Gastrocnemius medialis (tissue), 4 donors: ENCODE measurements around the gene SCARB1.

Experiments
- POLR2A ChIP-seq, 2 donors: fragments of 450-650 bp; IDR thresholded peaks; one replicate each; pipeline ENCODE4 v1.6.1; 2017; ENCODE audit warnings: antibody characterized with exemption in 2 of 2, mild to moderate bottlenecking in 2 of 2, moderate library complexity in 2 of 2
- TF ChIP-seq, protein P1 (sequence below), 5 experiments: fragments of 450-650 bp in 3 of 5; fragments of 200-600 bp in 2 of 5; sonication (generic) in 2 of 5; IDR thresholded peaks in 4 of 5; conservative IDR thresholded peaks in 1 of 5; 1 replicate in 4 of 5; 2 replicates in 1 of 5; pipeline ENCODE4 v1.5.1; 2016 to 2019; ENCODE audit warnings: antibody characterized with exemption in 5 of 5, mild to moderate bottlenecking in 3 of 5, moderate library complexity in 3 of 5

DNA sequence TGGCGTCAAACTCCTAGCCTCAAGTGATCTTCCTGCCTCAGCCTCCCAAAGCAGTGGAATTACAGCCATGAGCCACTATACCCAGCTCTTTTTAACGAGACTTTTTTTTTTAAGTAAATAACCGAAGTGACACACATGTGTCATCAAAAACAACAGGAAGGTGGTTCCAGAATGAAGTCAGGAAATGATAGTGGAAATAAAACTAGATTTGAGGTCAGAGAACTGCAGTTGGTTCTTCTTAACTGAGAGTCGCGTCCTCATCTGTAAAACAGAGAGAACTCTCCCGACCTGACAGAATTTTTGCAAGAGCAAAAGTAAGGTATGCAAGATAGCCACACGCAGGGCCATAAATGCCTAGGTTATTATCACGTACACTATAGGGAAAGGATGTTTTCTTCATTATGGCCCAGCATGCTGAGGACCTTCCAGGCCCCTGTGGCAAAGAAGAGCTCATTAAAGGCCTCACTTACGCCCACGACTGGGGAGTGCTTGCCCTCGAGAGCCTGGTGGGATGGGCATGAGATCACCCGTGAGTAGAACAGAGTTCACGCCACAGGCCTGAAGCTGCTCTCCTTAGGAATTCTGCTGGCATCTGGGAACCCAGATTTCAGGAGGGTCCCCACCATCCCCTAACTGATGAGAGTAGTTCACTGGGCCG lies 67.2 kb downstream of the SCARB1 start:
- TF ChIP-seq, protein P1, sequence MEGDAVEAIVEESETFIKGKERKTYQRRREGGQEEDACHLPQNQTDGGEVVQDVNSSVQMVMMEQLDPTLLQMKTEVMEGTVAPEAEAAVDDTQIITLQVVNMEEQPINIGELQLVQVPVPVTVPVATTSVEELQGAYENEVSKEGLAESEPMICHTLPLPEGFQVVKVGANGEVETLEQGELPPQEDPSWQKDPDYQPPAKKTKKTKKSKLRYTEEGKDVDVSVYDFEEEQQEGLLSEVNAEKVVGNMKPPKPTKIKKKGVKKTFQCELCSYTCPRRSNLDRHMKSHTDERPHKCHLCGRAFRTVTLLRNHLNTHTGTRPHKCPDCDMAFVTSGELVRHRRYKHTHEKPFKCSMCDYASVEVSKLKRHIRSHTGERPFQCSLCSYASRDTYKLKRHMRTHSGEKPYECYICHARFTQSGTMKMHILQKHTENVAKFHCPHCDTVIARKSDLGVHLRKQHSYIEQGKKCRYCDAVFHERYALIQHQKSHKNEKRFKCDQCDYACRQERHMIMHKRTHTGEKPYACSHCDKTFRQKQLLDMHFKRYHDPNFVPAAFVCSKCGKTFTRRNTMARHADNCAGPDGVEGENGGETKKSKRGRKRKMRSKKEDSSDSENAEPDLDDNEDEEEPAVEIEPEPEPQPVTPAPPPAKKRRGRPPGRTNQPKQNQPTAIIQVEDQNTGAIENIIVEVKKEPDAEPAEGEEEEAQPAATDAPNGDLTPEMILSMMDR (IDR thresholded peaks at IDR 0.05 in 4 of 5, conservative IDR thresholded peaks at IDR 0.05 in 1 of 5) = no peak
- TF ChIP-seq POLR2A (IDR thresholded peaks at IDR 0.05) = no peak
